KMS-11 (cell line): ENCODE results near the gene TAGLN2.

Experiments
- H2AFZ ChIP-seq: fragments of 200-600 bp; sonication (generic); 2 replicates; pipeline ENCODE4 v1.6.1; 2016; ENCODE audit warnings: antibody characterized with exemption, mixed run types, low read depth
- H3K27ac ChIP-seq: fragments of 200-600 bp; sonication (generic); 2 replicates; pipeline ENCODE4 v1.6.1; 2016; ENCODE audit warnings: mild to moderate bottlenecking, mixed run types
- H3K27me3 ChIP-seq: fragments of 200-600 bp; sonication (generic); 2 replicates; pipeline ENCODE4 v1.6.1; 2017; ENCODE audit warnings: mild to moderate bottlenecking, low read depth, mixed run types, moderate library complexity; ENCODE audit not compliant: insufficient read depth
- H3K36me3 ChIP-seq: fragments of 200-600 bp; sonication (generic); 2 replicates; pipeline ENCODE4 v1.6.1; 2017; ENCODE audit warnings: mild to moderate bottlenecking, mixed run types; ENCODE audit not compliant: insufficient read depth
- H3K4me1 ChIP-seq: fragments of 200-600 bp; sonication (generic); 2 replicates; pipeline ENCODE4 v1.6.1; 2016; ENCODE audit warnings: mild to moderate bottlenecking, low read depth, mixed run types; ENCODE audit not compliant: poor library complexity, severe bottlenecking
- H3K4me2 ChIP-seq: fragments of 200-600 bp; sonication (generic); 2 replicates; pipeline ENCODE4 v1.7.0; 2016; ENCODE audit warnings: mild to moderate bottlenecking, mixed run types
- H3K4me3 ChIP-seq: fragments of 200-600 bp; sonication (generic); IDR thresholded peaks from 2 replicates; pipeline ENCODE4 v1.6.1; 2017; ENCODE audit warnings: low read depth, low read length, mixed read lengths; ENCODE audit not compliant: insufficient read depth
- H3K79me2 ChIP-seq: fragments of 200-600 bp; sonication (generic); 2 replicates; pipeline ENCODE4 v1.6.1; 2016; ENCODE audit warnings: low read depth, mixed run types; ENCODE audit not compliant: insufficient read depth
- H3K9ac ChIP-seq: fragments of 200-600 bp; sonication (generic); 2 replicates; pipeline ENCODE4 v1.6.1; 2016; ENCODE audit warnings: mild to moderate bottlenecking, mixed run types
- H4K20me1 ChIP-seq: fragments of 200-600 bp; sonication (generic); 2 replicates; pipeline ENCODE4 v1.6.1; 2016; ENCODE audit warnings: mild to moderate bottlenecking, mixed run types; ENCODE audit not compliant: insufficient read depth
- CTCF ChIP-seq: fragments of 200-600 bp; sonication (generic); conservative IDR thresholded peaks from 2 replicates; pipeline ENCODE4 v1.6.1; 2017; ENCODE audit warnings: low read depth, mild to moderate bottlenecking, antibody characterized with exemption, low read length, moderate library complexity, mixed read lengths

TAGLN2 gene

GRCh38 chr1:159881622-159882526 is 43.4 kb downstream of the TAGLN2 start:
- TF ChIP-seq CTCF = no peak
- Histone ChIP-seq H3K36me3 (no peaks in the 10 kb centered on the region), H3K4me3 (no peak overlapping the region), H3K27ac (no peak overlapping the region), H2AFZ (no peak overlapping the region), H3K9ac (no peak overlapping the region), H3K79me2 (no peaks in the 10 kb centered on the region), H3K4me2 (peak overlapping the region; percentile 76; the same call in 1 of the 2 replicates), H3K27me3 (no peaks in the 10 kb centered on the region), H4K20me1 (no peaks in the 10 kb centered on the region), H3K4me1 (peaks cover 57% of the 10 kb centered on the region)

GRCh38 chr1:159880430-159880829 is 44.9 kb downstream of the TAGLN2 start:
- peaks cover 56% of the 10 kb centered on the region for H3K4me1 ChIP-seq
- H3K36me3 ChIP-seq = no peaks in the 10 kb centered on the region
- 0 out of 2 replicates have a peak, but pooled peaks have one; percentile 9 for TF ChIP-seq CTCF
- H2AFZ ChIP-seq = peak overlapping the region; percentile 19
- H3K4me2 ChIP-seq = peak overlapping the region; percentile 76
- peak overlapping the region; percentile 95 for H3K4me3 ChIP-seq
- H3K27ac ChIP-seq = peak overlapping the region; percentile 57
- H3K27me3 ChIP-seq = no peaks in the 10 kb centered on the region
- no peaks in the 10 kb centered on the region for H3K79me2 ChIP-seq
- H3K9ac ChIP-seq = peak overlapping the region; percentile 14; the same call in 1 of the 2 replicates
- no peaks in the 10 kb centered on the region for H4K20me1 ChIP-seq

- Histone ChIP-seq H3K9ac (peak overlapping the region; percentile 14; the same call in 1 of the 2 replicates), H2AFZ (peak overlapping the region; percentile 19)
Measured at GRCh38 chr1:159879977-159880376, 45.3 kb downstream of the TAGLN2 start.

GRCh38 chr1:159879136-159879535 is 46.2 kb downstream of the TAGLN2 start:
- H3K79me2 ChIP-seq = no peaks in the 10 kb centered on the region

More at GRCh38 chr1:159879977-159880376, 45.3 kb downstream of the TAGLN2 start:
- no peaks in the 10 kb centered on the region for H3K79me2 ChIP-seq
- H3K27me3 ChIP-seq = no peaks in the 10 kb centered on the region
- peak overlapping the region; percentile 76 for H3K4me2 ChIP-seq
- no peaks in the 10 kb centered on the region for H4K20me1 ChIP-seq
- peak overlapping the region; percentile 57 for H3K27ac ChIP-seq
- no peak for TF ChIP-seq CTCF
- peaks cover 56% of the 10 kb centered on the region for H3K4me1 ChIP-seq
- peak overlapping the region; percentile 95 for H3K4me3 ChIP-seq
- no peaks in the 10 kb centered on the region for H3K36me3 ChIP-seq

More at GRCh38 chr1:159879136-159879535, 46.2 kb downstream of the TAGLN2 start:
- no peak for TF ChIP-seq CTCF
- Histone ChIP-seq H3K9ac (no peak overlapping the region), H4K20me1 (no peaks in the 10 kb centered on the region), H3K27me3 (no peaks in the 10 kb centered on the region), H3K4me3 (no peak overlapping the region), H3K4me2 (peak overlapping the region; percentile 76; the same call in 1 of the 2 replicates), H3K4me1 (peaks cover 56% of the 10 kb centered on the region), H3K36me3 (no peaks in the 10 kb centered on the region), H2AFZ (no peak overlapping the region), H3K27ac (peak overlapping the region; percentile 57; the same call in 1 of the 2 replicates)
